ENCODE results near the gene P2RX6.

The P2RX6 gene

DNA sequence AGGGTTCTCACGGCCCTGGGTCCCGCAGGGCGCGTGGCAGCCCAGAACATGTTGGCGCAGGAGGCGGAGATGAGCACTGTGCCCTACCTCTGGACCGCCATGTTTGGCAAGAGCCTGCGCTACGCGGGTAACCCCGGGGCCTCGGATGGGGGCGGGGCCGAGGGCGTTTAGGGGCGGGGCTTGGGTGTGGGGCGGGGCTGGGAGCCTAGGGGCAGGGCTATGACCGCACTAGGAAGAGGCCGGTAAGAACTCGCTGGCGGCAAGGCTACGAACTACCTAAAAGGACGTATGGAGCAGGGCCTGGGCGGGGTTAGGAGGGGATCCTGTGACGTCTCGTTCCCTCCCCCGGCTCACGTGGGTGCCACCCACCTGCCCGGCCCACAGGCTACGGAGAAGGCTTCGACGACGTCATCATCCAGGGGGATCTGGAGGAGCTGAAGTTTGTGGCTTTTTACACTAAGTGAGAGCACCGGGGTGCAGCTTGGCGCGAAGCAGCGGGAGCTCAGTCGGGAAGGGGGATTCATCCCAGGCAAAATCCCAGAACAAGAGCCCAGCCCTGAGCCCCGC, 35.6 kb upstream of the P2RX6 start:
- peak; percentile 20 to 29 for DNase-seq (ENCODE audit: extremely low read depth in 1 of 2, low read depth in 1 of 2)

DNA sequence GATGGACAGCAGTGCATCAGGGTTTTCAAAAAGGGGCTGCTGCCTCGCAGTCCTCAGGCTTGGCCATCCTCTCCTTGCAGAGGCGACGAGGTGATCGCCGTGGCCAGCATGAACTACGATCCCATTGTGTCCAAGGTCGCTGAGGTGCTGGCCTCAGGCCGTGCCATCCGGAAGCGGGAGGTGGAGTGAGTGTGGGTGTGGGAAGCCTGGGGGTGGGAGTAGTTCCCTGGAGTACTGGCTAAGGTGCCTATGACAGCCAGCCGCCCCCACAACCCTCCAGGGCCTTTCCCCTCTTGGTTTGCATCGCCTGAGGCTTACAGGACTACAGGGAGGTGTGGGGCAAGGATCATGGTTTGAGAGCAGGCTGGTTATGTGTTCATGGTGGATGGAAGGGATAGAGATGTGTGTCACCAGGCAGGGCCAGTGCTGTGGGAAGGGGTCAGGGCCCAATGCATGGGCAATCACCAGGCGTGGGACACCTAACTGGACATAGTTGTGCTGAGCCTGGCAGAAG, 35.0 kb upstream of the P2RX6 start:
- no peak for DNase-seq (ENCODE audit: extremely low read depth in 1 of 2, low read depth in 1 of 2)

DNA sequence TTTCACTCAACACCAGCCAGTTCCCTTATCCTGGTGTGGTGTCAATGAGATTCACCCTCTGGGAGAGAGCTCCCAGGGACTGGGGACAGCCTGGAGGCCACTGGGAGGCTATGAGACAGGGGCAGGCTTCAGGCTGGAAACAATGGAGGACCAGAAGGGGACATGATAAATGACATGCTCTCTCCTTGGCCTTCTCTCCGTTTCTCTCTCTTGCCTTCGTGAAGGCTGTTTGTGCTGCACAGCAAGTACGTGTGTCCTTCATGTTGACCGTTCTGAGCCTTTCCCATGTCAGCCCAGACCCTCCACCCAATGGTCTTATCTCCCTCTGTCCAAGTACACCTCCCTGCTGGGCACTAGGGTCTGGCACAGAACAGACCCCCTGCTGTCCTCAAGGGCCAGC, 34.4 kb upstream of the P2RX6 start:
- DNase-seq (ENCODE audit: extremely low read depth in 1 of 2, low read depth in 1 of 2) = no peak

DNA sequence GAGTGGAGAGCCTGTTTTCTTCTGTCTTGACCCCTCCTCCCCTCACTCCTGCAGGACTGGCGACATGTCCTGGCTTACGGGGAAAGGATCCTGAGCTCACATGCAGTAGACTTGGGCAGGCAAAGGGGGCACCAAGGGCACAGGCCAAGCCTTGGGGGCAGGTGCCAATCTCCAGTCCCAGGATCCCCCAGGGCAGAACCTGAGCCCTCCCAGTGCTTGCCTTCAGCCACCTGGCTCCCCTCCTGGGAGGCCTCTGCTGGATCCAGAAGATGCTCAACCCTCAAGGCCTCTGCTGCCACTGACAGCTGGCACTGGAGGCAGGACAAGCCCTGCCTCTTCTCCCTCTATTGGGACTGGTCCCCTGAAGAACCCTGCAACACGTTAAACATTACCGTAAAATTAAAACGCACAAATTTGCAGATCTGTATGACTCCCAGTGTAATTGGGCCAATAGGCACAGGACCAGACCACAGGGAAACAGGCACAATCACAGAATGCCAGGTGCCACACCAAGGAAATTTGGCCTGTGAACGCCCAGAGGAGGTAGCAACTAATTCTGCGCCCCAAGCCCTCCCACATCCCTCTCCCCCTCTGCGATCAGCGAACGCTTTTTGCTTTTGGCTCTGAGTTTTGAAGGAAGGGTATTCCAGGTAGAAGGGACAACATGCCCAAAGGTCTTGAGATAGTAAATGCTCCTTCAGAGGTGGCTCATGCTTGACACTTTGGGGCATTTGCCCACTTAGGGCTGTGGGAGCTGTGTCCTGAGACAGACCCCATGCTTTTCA, 33.8 kb upstream of the P2RX6 start:
- no peak for DNase-seq (ENCODE audit: extremely low read depth in 1 of 2, low read depth in 1 of 2)

DNA sequence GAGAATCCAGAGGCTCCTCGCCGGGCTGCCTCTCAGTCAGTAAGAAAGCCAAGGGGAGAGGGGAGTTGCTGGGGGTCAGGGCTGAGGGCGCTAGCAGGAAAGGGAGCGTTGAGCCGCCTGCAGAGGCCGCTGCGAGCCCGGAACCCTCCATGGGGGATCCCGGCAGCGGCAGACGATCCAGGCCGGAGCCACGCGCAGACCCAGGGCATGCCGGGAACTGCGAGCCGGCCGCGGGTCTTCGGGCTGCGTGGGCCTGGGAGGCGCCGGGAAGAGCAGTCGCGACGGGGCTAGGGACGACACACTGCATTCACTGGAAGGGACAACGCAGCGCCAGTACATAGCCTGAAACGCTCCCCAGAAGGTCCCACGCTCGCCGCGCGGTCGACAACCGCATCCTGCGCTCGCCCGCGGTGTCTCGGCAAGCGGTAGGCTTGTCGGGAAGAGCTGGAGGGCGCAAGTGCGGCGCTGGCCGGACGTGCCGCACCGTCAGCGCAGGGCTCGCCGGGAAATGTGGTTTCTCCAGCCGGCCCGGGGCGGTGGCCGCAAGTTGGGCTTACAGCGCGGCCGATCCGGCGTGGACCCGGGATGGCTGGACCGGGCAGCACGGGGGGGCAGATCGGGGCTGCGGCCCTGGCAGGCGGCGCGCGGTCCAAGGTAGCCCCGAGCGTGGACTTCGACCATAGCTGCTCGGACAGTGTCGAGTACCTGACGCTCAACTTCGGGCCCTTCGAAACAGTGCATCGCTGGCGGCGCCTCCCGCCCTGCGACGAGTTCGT, 33.0 kb upstream of the P2RX6 start, which contains the start of gene LZTR1:
TSS of gene LZTR1 (plus strand) at position 511 of the 776 bp plus-strand sequence. CDS start at position 586, 75 bp downstream.
- peak; percentile 31 to 48 for DNase-seq (ENCODE audit: extremely low read depth in 1 of 2, low read depth in 1 of 2)

DNA sequence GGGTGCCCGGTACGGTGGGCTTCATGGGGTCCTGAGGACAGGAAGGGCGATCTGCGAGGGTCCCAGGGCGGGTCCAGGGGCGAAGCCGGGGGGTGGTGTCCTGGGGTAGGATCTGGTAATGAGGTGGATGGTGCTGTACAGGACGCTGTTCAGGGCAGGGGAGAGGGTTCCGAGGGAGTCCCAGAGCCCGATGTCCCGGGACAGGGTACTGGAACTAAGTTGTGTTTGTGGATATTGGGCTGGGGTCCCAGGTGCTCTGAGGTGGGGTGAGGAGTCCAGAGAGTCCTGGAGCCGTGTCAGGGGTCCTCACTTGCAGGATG, 32.4 kb upstream of the P2RX6 start:
- no peak for DNase-seq (ENCODE audit: extremely low read depth in 1 of 2, low read depth in 1 of 2)

DNA sequence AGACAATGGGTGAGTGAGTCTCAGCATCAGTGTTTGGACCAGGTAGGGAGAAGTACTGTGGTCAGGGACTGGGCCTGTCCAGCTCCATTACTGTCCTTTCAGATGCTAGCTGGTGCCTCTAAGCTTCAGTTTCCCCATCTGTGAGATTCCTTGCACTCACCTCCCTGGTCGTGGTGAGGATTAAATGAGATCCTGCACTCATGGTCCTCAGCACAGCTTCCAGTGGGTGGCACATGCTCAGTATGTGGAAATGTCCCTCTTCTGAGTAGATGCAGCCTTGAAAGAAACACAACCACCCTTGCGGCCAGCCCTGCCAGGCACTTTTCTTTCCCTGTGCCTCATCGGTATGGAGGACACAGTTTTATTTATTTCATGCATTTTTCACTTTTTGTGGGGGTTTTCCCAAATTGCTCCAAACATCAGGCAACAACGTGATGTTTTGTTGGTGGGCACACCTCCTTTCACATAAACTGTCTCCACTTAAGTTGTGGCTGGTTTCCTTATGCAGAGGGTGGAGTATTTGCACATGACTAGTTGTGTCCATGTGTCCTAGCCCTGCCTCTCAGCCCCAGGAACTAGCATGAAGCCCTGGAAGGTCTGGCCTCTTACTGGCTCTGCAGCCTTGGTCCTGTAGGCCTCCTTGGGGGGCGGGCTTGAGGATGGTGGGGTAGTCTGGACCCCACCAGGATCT, 31.7 kb upstream of the P2RX6 start:
- no peak for DNase-seq (ENCODE audit: extremely low read depth in 1 of 2, low read depth in 1 of 2)

DNA sequence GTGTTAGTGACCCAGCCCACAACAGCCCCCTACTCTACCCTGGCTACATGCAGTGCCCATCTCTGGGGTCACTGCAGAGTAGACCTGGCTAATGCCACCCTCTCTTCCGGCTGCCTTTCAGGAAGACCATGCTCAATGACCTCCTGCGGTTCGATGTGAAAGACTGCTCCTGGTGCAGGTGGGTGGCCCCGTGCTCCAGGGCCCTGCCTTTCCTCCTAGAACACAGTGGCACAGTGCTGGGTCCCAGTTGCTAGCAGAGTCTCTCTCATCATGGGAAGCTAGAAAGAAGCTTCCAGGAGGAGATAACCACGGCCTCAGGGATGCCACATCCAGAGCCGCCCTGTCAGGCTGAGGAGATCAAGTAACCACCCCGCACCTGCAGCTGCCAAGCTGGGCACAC, 29.2 kb upstream of the P2RX6 start:
- no peak for DNase-seq (ENCODE audit: extremely low read depth in 1 of 2, low read depth in 1 of 2)

DNA sequence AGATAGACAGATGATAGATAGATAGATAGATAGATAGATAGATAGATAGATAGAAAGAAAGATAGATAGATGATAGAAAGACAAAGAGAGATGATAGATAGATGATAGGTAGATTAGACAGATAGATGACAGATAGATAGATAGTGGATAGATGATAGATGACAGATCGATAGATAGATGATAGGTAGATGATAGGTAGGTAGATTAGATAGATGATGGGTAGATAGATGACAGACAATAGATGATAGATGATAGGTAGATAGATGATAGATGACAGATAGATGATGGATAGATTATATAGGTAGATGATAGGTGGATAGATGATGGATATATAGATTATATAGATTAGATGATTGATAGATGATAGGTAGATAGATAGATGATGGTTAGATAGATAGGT, 28.6 kb upstream of the P2RX6 start:
- DNase-seq (ENCODE audit: extremely low read depth in 1 of 2, low read depth in 1 of 2) = no peak

DNA sequence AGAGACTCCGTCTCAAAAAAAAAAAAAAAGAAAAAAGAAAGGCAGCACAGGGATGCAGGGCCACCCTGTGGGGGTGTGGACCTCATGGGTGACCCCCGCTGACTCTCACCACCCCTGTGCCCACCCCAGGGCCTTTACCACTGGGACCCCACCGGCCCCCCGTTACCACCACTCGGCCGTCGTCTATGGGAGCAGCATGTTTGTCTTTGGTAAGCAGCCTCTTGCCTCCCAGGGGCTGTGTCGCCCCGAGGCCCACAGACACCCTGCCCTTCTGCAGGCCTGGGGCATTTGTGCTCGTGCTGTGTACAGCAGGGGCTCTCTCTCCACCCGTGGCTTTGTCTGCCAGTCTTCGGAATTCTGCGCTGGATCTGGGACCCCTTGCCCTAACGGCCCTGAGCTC, 27.6 kb upstream of the P2RX6 start:
- no peak for DNase-seq (ENCODE audit: extremely low read depth in 1 of 2, low read depth in 1 of 2)

DNA sequence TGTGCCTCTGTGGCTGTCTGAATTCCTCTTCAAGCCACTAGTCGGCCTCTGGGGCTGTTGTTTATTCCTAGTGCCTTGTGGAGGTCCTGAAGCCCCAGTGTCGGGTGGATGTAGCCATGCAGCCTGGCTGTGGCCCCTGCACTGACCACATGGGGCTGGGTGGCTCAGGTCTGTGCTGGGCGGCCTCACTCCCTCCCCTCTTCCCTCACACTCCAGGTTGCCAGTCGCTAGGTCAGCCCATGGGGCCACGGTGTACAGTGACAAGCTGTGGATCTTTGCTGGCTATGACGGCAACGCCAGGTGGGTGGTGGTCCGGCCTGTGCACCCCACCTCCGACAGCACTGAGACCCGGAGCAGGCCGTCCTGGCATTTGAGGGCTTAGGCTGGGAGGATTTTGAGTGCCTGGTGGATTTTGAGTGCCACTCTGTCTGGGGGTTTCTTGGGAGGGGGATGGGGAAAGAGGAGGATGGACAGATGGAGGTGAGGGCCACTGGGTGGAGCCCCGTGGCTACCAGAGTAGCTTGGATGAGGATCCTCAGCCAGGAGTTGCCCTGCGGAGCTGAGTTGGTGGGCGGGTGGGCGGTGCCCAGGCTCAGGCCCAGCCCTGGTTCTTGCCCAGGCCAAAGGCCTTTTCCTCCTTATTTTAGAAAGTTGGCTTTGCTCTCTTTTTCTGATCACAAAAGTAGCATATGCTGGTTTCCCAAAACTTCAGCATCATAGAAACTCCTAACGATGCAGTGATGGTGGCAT, 26.2 kb upstream of the P2RX6 start:
- DNase-seq (ENCODE audit: extremely low read depth in 1 of 2, low read depth in 1 of 2) = no peak

DNA sequence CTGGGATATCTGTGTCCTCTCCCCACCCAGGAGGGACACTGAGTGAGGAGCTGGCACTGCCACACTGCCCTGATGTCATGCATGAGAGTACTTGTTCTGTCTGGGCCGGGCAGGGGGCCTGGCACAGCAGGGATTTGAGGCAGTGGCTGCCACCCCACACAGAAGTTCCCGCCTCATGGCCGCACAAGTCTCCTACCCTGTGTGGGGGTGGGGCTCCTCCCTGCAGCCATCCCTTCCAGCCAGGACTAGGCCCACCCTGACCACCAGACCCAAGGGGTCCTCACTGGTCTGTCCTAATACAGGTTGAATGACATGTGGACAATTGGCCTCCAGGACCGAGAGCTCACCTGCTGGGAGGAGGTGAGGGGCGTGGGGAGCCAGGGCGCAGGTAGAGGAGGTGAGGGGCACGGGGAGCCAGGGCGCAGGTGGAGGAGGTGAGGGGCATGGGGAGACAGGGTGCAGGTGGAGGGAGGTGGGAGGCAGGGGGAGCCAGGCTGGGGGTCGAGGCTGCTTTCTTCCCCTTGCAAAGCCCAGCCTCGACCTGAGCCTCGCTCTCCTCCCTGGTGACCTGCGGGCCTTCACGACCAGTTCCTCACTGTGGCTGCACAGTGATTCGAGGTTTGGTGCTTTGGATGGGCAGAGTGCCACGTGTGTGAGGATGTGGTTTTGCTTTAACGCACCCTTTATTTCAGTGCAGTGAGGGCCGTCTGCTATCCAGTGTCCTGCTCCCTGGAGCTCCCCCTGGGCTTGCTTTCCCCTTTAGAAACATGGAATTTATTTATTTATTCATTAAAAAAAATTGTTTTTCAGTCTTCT, 25.4 kb upstream of the P2RX6 start:
- DNase-seq (ENCODE audit: extremely low read depth in 1 of 2, low read depth in 1 of 2) = no peak

DNA sequence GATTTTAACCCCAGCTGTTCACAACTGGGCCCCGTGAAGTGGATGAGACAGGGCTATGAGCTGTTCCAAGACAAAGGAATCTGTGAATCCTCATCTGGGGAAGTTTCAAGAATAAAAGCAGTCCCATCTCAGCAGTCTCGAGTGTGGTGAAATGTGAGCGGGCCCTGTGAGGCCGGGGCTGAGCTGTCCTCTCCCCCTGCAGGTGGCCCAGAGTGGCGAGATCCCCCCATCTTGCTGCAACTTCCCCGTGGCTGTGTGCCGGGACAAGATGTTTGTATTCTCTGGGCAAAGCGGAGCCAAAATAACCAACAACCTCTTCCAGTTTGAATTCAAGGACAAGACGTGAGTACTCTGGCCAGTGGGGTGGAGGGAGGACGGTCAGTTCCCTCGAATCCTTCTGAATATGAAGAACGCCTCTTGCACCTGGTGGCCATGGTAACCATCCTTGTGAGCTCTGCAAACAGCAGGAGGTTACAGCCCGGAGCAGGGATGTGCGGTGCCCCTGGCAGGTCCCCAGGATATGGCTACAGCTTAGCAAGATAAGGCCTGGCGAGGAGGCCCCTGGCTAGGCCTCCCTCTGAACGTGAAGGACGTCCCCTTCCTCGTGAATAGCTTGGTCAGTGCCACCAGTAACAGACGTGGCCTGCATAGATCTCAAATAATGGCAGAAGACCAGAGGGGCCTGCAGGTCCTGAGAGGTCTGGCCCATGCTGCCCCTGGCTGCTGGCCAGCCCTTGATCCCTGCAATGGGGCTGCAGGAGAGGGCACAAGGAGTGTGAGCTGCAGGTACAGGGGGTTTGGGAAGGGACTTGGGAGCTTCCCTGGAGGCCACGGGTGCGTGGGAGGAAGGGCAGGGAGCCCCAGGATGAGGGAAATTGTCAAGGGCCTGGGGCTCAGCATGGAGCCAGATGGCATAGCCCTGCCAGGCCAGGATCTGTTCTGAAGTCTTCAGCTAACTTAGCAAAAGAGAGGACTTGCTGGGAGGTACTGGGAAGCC, 24.5 kb upstream of the P2RX6 start:
- DNase-seq (ENCODE audit: extremely low read depth in 1 of 2, low read depth in 1 of 2) = no peak

DNA sequence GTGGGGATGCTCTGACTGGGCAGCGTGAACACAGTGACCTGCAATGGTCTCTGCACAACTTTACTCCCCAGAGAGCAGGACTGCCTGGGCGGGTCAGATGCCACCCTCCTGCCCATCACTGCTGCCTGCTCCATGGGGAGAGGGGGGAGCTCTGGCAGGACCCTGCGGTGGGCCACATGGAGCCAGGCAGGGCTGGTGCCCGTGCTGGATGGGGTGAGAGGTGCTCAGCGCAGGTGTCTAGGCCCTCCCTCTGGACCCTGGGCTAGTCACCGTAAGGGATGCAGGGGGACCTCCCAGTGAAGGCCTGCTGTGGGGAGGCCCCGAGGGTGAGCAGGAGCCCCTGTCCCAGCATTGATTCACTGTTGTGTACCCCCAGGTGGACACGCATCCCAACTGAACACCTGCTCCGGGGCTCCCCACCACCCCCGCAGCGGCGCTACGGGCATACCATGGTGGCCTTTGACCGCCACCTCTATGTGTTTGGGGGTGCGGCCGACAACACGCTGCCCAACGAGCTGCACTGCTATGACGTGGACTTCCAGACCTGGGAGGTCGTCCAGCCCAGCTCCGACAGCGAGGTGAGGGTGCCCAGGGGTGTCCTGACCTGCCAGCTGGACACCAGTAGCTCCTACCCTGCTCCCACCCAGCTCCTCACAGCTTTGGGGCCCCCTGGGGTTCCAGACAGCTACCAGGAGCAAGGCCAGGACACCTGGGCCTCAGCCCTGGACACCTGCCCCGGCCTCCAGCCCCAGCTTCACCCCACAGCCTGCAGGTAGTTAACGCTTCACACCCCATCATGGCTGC, 23.5 kb upstream of the P2RX6 start:
- DNase-seq (ENCODE audit: extremely low read depth in 1 of 2, low read depth in 1 of 2) = no peak

DNA sequence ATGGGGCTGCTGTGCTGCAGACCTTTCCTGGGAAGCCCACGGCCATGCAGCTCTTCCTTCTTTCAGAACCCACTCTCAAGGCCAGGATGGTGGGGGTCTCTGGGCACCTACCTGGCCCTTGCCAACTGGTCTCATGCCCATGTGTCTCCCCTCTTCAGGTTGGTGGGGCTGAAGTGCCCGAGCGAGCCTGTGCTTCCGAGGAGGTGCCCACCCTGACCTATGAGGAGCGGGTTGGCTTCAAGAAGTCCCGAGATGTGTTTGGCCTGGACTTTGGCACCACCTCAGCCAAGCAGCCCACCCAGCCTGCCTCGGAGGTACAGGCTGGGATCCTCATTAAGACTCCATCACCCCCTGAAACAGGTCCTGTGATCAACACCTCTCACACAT, 22.9 kb upstream of the P2RX6 start:
- no peak for DNase-seq (ENCODE audit: extremely low read depth in 1 of 2, low read depth in 1 of 2)

DNA sequence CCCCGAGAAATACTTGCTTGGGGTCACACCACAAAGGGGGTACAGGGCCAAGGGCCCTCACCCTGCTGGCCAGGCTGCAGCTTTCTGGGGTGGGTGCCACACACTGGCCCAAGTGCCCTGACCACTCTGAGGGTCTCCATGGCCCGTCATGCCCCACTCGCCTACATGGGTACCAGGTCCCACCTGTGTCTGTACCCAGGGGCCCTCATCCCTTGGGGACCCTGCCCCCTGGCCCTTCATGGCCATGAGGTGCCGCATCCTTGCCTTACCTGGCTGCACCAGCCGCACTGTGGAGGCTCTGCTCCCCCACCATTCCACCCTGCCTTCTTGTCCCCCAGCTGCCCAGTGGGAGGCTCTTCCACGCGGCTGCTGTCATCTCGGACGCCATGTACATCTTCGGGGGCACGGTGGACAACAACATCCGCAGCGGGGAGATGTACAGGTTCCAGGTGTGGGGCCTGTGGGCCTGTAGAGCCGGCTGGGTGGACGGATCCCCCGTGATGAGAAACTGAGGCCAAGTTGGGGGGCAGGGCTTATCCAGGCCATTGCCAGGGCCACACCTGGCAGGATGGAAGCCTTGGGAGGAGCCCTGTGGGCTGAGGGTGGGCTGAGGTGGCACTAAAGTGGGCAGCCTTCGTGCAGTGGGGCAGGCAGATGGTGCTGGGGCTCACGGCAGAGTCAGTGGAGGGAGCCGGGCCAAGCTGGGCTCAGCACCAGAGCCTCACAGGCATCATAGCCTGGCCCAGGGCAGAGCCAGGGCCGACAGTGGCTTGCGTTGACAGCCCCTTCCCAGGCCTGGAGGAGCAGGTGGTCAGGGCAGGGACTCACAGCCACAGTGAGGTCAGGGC, 22.3 kb upstream of the P2RX6 start:
- DNase-seq (ENCODE audit: extremely low read depth in 1 of 2, low read depth in 1 of 2) = no peak
